Transverse colon (tissue), 4 donors: ENCODE results near the gene TJP3. TPM values are rescaled to one million over a fixed set of nuclear protein-coding genes. Genes with fewer than 3 reads are reported as not detected.

Source experiments
- DNase-seq: peaks from one replicate; pipeline ENCODE4 v3.0.0-alpha.2; 2019
- H3K27ac ChIP-seq, 4 donors: fragments of 200-600 bp; sonication (generic); 2 replicates each; pipeline ENCODE4 v1.5.1; 2016 to 2018; ENCODE audit warnings: inconsistent platforms in 4 of 4
- H3K27me3 ChIP-seq: fragments of 200-600 bp; sonication (generic); 2 replicates; pipeline ENCODE4 v1.5.1; 2017; ENCODE audit warnings: inconsistent platforms
- H3K36me3 ChIP-seq, 4 donors: fragments of 200-600 bp; sonication (generic); 2 replicates each; pipeline ENCODE4 v1.5.1; 2017 to 2019; ENCODE audit warnings: inconsistent platforms in 4 of 4
- H3K4me1 ChIP-seq, 4 donors: fragments of 200-600 bp; sonication (generic); 2 replicates each; pipeline ENCODE4 v1.5.1; 2017 to 2020; ENCODE audit warnings: inconsistent platforms in 4 of 4
- H3K4me3 ChIP-seq, 4 donors: fragments of 200-600 bp; sonication (generic); 1 replicate in 1 of 4; 2 replicates in 3 of 4; pipeline versions ENCODE4 v1.5.1 to v1.6.1; 2017 to 2019; ENCODE audit warnings: inconsistent platforms in 4 of 4
- H3K9me3 ChIP-seq, 2 donors: fragments of 200-600 bp; sonication (generic); 2 replicates each; pipeline ENCODE4 v1.5.1; 2017 to 2019; ENCODE audit warnings: inconsistent platforms in 2 of 2
- CTCF ChIP-seq, 5 experiments: fragments of 200-600 bp in 3 of 5; fragments of 450-650 bp in 2 of 5; sonication (generic) in 3 of 5; IDR thresholded peaks; 1 replicate in 2 of 5; 2 replicates in 3 of 5; pipeline ENCODE4 v1.5.1; 2016 to 2017; ENCODE audit warnings: antibody characterized with exemption in 5 of 5, inconsistent platforms in 3 of 5, mild to moderate bottlenecking in 2 of 5, moderate library complexity in 1 of 5
- EP300 ChIP-seq: sonication (generic); formaldehyde crosslinking; IDR thresholded peaks from one replicate; pipeline ENCODE4 v1.6.1; 2017; ENCODE audit warnings: antibody characterized with exemption, low read depth
- POLR2A ChIP-seq: fragments of 450-650 bp; IDR thresholded peaks from one replicate; pipeline ENCODE4 v1.6.1; 2016; ENCODE audit warnings: antibody characterized with exemption, mild to moderate bottlenecking, moderate library complexity
- POLR2AphosphoS5 ChIP-seq, 3 donors: sonication (generic); formaldehyde crosslinking; IDR thresholded peaks; one replicate each; pipeline ENCODE4 v1.6.1; 2016; ENCODE audit warnings: antibody characterized with exemption in 3 of 3
- WGBS, 2 donors: methylation state at CpG; one replicate each; pipeline ENCODE4 v1.1.5; 2018; ENCODE audit warnings: low coverage in 1 of 2; 5-methylcytosine and 5-hydroxymethylcytosine counted together
- in situ Hi-C, 4 donors: fragments of 200-750 bp; cut with MboI; loops; one replicate each; pipeline versions ENCODE4 v1.15.0 to v1.15.1; 2017; ENCODE audit warnings: low sequenced_read_pairs in 3 of 4, low pct_ligation_motif_present in 1 of 4, low pct_unique_long_range_greater_than_20kb in 1 of 4
- intact Hi-C: fragments of 100-400 bp; cut with DNase I; formaldehyde crosslinking; loops from one replicate; pipeline ENCODE4 v1.15.1; 2023; ENCODE audit warnings: low total_unique reads
- total RNA-seq, 4 donors: library from RNA; depleted of rRNA; stranded (reverse); fragments of >200 nt; gene quantifications; one replicate each; pipeline ENCODE4 v1.1.0, GENCODE V29; 2016

Gene TJP3
- total RNA-seq, 4 donors from 2014 or later, result 234 to 894 (median 282) TPM

- H3K36me3 ChIP-seq, result no peaks in the 10 kb centered on the region
- H3K9me3 ChIP-seq, result no peaks in the 10 kb centered on the region
- DNase-seq, result no peak
- WGBS, 2 donors, result 0% methylated on average over 15 of the region's 43 CpGs; no CpG with 5 or more reads in 1 of the 2 donors
- TF ChIP-seq POLR2A (no peak), EP300 (no peak), POLR2AphosphoS5 (IDR thresholded peaks at IDR 0.05) (no peak), CTCF (IDR thresholded peaks at IDR 0.05) (no peak)
- H3K27me3 ChIP-seq, result no peaks in the 10 kb centered on the region
- intact Hi-C loops (loop anchor here (1.0 to 10.0 kb wide), 2 partner anchors 31 to 155 kb away; no protein-coding TSS in a partner anchor), in situ Hi-C loops (loop anchor here in 1 of 4 donors (5.0 kb wide), 1 partner anchor 37 kb away; no protein-coding TSS in a partner anchor)
- peaks cover 10 to 28% (median 20%) of the 10 kb centered on the region in 4 donors for H3K4me1 ChIP-seq
- peak overlapping the region; percentile 69 to 99 (median 94) for H3K4me3 ChIP-seq
- H3K27ac ChIP-seq, result peak overlapping the region; percentile 84 to 93 (median 87)
Measured at GRCh38 chr19:3699741-3700241, 8.4 kb upstream of the TJP3 start.

- H3K27ac ChIP-seq, result peak within 1 kb of the TSS; percentile 84 to 93 (median 87)
- H3K36me3 ChIP-seq, result no peaks in the 10 kb centered on the region
- H3K4me3 ChIP-seq, result peak within 1 kb of the TSS; percentile 69 to 99 (median 94)
- in situ Hi-C loops (loop anchor here in 1 of 4 donors (5.0 kb wide), 1 partner anchor 38 kb away; no protein-coding TSS in a partner anchor), intact Hi-C loops (loop anchor here (1.0 to 10.0 kb wide), 2 partner anchors 32 to 156 kb away; no protein-coding TSS in a partner anchor)
- TF ChIP-seq POLR2AphosphoS5 (IDR thresholded peaks at IDR 0.05), result peak; percentile 13 to 68 (median 42)
- TF ChIP-seq POLR2A, result no peak
- TF ChIP-seq CTCF (IDR thresholded peaks at IDR 0.05), result peak; percentile 73 to 89 (median 79)
- H3K4me1 ChIP-seq, result peaks cover 10 to 28% (median 23%) of the 10 kb centered on the region in 4 donors
- no peaks in the 10 kb centered on the region for H3K9me3 ChIP-seq
- 4% methylated on average over 42 of the region's 82 CpGs; no CpG with 5 or more reads in 1 of the 2 donors for WGBS, 2 donors
- peak; percentile 95 for DNase-seq
- no peaks in the 10 kb centered on the region for H3K27me3 ChIP-seq
Measured at GRCh38 chr19:3700242-3701032, 7.7 kb upstream of the TJP3 start, which contains the start of gene PIP5K1C. Gene PIP5K1C, minus strand, starts transcription at chr19:3700468. Its CDS starts 78 bp downstream, at chr19:3700390.

GRCh38 chr19:3701200-3701599 lies 7.0 kb upstream of the TJP3 start:
- H3K36me3 ChIP-seq, result no peaks in the 10 kb centered on the region
- no peak for DNase-seq
- 17 to 20% methylated on average over 1 of the region's 1 CpG for WGBS, 2 donors
- peaks cover 10 to 31% (median 26%) of the 10 kb centered on the region in 4 donors for H3K4me1 ChIP-seq
- H3K4me3 ChIP-seq, result no peak overlapping the region
- TF ChIP-seq CTCF (IDR thresholded peaks at IDR 0.05), result no peak
- TF ChIP-seq POLR2AphosphoS5 (IDR thresholded peaks at IDR 0.05), result no peak
- TF ChIP-seq EP300, result no peak
- TF ChIP-seq POLR2A, result no peak
- intact Hi-C loops, result loop anchor here (10.0 kb wide), 1 partner anchor 156 kb away; no protein-coding TSS in a partner anchor
- no peak overlapping the region for H3K27ac ChIP-seq
- in situ Hi-C loops, result loop anchor here in 1 of 4 donors (5.0 kb wide), 1 partner anchor 39 kb away; no protein-coding TSS in a partner anchor
- no peaks in the 10 kb centered on the region for H3K9me3 ChIP-seq
- no peaks in the 10 kb centered on the region for H3K27me3 ChIP-seq

- intact Hi-C loops, result loop anchor here (10.0 kb wide), 1 partner anchor 163 kb away; no protein-coding TSS in a partner anchor
Measured at GRCh38 chr19:3707868-3708206, 347 bp upstream of the TJP3 start.

More at GRCh38 chr19:3707868-3708206, 347 bp upstream of the TJP3 start:
- DNase-seq, result no peak
- no peaks in the 10 kb centered on the region for H3K36me3 ChIP-seq
- no peaks in the 10 kb centered on the region for H3K9me3 ChIP-seq
- WGBS, 2 donors, result 64% methylated on average over 12 of the region's 12 CpGs; no CpG with 5 or more reads in 1 of the 2 donors
- H3K4me3 ChIP-seq, result peak overlapping the region in 3 of 4 donors; percentile 49 to 53 (median 50)
- H3K27me3 ChIP-seq, result no peaks in the 10 kb centered on the region
- H3K4me1 ChIP-seq, result peaks cover 0 to 37% (median 23%) of the 10 kb centered on the region in 4 donors
- peak overlapping the region; percentile 91 to 95 (median 92) for H3K27ac ChIP-seq
- in situ Hi-C loops, result no loop called here
- TF ChIP-seq POLR2AphosphoS5 (IDR thresholded peaks at IDR 0.05) (no peak), EP300 (no peak), POLR2A (no peak), CTCF (IDR thresholded peaks at IDR 0.05) (no peak)
